NCI-H69 (cell line): ENCODE measurements around the gene STIM1.

Experiments
- DNase-seq: peaks from one replicate; lab custom pipeline; 2025; lab: John Stamatoyannopoulos, UW

Gene STIM1

GRCh38 chr11:3830730-3831129 lies 24.7 kb upstream of the STIM1 start:
- DNase-seq: no peak

DNA sequence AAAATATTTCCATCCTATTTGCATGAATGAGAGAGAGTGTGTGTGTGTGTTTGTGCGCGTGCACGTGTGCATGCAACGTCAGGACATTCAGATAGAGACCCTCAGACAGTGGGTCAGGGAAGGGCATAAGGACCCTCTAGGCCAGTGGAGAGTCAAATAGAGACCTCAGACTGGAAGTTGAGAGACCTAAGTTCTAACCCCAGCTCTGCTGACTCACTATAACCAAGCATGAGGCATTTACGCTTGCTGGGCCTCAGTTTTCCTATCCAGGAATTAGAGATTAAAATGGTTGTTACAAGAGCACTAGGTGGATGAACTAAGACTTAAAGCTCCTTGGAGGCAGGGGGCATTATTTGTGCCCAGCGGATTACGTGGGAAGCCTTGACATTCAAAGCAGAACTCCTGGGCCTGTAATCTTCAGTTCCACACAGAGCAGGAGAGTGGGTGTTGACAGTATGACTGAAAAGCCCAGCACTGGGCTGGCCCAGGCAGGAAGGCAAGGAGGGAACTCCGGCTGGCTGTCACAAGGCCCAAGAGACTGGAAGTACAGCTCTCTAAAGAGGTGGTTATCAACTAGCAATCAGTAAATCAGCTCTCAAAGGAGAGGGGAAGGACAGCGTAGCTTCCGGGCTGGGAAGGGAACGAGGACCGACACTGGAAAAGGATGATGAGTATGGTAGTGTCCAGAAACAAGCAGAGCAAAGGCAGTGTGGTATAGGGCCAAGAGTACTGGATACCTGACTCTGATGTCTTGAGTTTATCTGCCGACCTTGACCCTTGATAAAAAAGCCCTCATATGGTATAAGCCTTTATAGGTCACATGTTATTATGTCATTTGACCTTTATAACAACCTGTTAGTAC lies 23.9 kb upstream of the STIM1 start:
- DNase-seq: no peak

DNA sequence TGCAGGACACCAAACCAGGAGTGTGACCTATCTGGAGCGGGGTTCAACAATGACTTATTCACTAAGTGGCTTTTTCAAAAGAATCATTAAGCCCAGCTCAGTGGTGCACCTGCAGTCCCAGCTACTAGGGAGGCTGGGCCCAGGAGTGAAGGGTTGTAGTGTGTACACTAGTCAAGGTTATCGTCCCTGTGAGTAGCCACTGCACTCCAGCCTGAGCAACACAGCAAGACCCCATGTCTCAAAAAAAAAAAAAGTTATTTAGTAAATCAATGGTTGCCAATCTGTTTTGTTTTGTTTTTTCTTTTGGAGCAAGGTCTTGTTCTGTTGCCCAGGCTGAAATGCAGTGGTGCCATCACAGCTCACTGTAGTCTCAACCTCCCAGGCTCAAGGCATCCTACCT lies 22.6 kb upstream of the STIM1 start:
- DNase-seq: no peak

DNA sequence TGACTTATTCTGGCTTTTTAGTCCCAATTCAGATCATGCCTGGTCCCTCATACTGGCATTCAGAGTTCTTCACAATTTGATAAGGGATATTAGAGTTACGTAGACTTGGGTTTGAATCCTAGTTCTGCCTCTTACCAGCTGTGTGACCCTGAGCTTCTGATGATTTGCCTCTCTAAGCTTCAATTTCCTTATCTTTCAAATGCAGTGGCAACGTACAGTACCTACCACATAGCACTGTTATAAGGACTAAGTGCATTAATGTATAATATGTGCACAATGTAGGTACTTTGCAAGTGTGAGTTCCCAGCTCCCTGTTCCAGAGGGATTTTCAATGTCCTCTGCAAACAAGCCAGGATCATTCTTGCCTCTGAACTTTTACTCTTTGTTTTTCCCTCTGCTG lies 22.0 kb upstream of the STIM1 start:
- no peak for DNase-seq

GRCh38 chr11:3834349-3834663 lies 21.2 kb upstream of the STIM1 start:
- DNase-seq: no peak

DNA sequence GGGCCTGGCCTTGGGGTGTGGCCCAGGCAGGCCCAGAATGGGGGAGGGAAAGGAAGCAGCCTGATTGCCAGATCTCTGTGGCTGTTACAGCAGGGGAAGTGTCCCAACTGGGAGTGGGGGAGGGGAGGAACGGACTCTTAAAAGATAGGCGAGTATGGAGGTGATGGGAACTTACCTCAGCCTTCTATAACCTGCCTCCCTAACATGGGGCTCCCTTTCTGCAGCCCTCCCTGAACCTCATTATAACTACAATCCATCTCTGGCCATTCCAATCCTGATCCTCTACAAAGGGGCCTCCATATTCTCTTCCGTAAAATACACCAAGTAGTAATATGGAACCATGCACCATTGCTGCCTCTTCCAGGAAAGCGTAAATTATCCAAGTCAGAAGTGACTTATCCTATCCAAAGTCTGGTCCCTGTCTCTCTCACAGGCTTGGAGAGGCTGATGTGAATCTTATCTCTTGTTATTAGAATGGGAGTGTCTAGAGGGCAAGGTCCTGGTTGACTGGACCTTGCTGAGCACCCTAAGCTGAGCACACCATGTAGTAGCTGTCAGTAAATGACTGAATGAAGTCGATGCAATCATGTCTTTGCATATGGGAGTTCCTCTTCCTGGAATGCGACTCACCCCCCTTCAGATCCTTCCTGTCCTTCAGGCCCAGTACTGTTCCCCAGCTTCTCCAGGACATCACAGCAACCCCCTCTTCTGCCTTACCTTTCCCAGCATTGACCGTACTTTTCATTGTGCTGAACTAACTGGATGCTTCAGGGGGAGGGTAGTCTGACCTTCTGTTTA lies 20.6 kb upstream of the STIM1 start:
- DNase-seq: no peak

- no peak for DNase-seq
Observed at GRCh38 chr11:3835751-3836150, 19.7 kb upstream of the STIM1 start.

DNA sequence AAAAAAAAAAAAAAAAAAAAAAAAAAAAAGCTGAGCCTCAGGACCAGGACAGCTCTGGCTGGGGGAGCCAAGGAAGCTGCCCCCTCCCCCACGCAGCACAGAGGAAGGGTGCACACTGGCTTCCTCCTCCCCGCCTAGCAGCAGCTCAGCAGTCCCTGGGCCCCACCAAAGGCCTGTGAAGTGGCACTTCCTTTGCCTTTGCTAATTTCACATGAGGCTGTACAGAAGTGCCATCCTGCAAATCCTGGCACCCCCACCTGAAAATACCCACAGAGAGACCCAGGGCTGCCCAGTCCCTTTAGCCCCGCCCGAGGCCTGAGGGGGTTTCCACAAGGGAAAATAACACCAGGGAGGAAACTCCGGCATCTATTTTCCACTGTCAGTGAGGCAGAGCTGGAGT lies 18.6 kb upstream of the STIM1 start:
- no peak for DNase-seq

GRCh38 chr11:3837793-3838192 lies 17.7 kb upstream of the STIM1 start:
- DNase-seq: no peak

DNA sequence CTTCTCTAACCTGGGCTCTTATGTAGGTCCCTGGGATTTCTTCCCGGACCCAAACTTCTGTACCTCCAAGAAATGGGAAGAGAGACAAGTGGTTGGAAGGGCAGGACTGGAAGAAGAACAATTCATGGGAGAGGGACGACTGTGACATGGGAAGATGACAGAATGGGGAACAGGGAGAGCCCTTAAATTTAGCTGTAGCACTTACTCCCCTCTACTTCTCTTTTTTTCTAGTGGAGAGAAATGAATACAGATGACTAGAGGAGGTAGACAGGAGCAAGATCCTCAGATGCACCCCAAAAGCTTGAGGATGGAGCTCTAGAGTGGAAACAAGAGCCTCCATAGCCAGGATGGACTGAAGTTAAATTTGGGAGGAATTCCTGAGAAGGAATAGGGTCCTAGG lies 17.0 kb upstream of the STIM1 start:
- no peak for DNase-seq

DNA sequence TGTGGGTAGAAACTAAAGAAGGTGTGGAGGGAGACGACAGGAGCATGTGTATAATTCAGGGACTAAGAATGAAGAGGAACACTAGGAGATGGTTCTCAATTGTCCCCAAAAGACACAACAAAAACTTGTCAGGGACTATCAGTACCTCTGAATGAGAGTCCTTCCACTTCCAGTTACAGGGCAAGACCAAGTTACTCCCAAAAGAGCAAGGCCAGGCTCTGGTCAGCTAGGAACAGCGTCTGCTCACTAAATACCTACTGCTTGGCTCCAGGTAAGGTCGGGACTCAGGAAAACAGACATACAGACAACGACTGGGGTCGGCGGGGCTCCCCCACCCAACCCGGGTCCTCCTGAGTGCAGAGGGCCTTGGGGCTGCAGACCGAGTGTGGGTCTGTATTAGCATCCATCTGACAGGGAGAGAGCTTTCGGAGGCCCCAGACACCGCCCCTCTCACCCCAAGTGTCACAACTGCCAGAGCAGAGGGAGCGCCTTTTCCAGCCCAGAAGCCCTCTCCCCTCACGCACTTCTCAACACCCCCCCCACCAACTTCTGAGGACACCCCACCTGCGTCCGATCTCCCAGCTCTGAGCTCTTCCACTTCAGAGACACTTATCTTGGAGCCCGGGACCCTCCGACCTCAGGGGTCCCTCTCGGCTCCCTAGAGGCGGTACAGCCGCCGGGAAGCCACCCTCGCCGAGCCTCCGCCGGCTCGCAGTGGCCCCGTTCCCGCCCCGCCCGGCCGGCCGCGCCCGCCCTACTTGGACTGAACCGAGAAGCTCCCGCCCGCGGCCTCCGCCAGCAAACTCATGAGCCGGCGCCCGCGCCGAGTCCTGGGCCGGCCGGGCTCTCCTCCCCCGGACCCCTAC lies 15.2 kb upstream of the STIM1 start:
- DNase-seq: no peak

DNA sequence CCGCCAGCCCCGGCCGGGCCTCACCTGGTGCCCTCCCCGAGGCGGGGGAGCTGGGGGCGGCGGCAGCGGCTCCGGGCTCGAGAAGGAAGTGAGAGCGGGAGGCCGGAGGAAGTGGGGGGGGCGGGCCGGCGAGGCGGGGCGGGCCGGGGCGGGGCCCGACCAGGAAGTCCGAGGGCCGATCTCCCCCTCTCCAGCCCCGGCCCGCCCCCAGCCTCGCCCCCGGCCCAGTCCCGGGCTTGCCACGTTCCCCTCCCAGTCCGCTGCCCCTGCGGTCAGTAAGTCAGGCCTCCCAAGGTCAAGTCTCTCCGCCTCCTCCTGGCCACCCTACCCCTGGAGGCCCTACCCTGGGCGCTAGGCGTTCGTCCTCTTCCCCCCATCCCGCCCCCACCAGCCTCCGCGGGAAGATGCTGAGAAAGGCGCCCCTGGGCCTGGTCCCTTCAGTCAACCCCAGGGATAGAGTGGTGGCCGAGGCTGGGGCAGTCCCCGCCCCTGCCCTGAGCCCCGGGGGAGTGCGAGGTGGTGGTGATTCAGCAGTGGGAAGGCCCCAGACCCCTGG lies 14.5 kb upstream of the STIM1 start, which contains the start of gene RHOG:
TSS of gene RHOG (minus strand) at position 90 of the 556 bp plus-strand sequence. CDS start 12,821 bp downstream, outside the sequence.
- DNase-seq: peak; percentile 86

DNA sequence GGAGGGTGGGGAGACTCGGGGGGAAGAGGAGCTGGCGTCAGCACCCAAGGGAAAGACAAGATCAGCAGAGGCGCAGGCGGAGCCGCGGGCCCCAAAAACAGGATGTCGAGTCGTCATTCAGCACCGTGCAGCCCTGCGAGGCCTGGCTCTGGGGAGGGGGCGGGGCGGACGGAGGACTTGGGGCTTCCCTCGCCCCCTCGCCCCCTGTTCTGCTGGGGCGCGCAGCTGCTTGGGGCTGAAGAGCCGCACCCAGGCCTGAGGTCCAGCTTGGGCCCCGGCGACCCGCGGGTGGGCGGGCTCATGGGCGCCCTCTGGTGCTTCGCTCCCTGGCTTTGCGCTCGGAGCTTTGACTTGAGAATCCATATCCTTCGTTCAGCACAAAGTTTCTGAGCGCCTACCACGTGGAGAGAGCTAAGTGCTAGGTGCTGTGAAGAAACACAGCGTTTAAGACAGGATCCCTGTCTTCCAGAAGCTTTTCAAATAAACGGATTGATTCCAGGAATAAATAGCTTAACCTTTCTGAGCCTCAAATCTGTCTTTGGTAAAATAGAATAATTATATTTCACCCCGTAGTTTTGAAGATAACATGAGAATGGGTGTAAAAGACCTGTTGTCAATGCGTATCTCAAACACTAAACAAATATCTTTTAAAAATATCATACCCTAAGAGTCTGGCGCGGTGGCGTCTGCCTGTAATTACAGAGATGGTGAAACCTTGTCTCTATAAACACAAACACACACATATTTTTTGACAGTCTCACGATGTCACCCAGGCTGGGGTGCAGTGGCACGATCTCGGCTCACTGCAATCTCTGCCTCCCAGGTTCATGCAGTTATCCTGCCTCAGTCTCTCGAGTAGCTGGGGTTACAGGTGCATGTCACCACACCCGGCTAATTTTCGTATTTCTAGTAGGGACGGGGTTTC lies 13.8 kb upstream of the STIM1 start:
- peak; percentile 93 for DNase-seq

DNA sequence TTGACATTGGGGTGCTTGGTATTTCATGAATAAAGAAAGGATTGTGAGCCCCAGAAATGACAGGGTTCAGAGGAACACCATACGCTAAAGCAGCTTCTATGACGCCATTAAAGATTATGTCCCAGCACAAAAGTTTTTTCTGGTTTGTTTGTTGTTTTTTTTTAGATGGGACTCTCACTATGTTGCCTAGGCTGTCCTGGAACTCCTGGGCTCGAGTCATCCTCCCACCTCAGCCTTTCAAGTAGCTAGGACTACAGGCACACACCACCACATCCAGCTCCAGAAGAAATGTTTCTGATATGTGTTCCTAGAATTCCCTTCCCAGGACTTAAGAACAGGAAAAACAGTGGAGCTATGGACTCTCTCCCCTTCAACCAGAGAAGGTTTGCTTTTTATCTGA lies 12.1 kb upstream of the STIM1 start:
- DNase-seq: no peak

- DNase-seq: no peak
Observed at GRCh38 chr11:3845246-3845645, 10.2 kb upstream of the STIM1 start.

DNA sequence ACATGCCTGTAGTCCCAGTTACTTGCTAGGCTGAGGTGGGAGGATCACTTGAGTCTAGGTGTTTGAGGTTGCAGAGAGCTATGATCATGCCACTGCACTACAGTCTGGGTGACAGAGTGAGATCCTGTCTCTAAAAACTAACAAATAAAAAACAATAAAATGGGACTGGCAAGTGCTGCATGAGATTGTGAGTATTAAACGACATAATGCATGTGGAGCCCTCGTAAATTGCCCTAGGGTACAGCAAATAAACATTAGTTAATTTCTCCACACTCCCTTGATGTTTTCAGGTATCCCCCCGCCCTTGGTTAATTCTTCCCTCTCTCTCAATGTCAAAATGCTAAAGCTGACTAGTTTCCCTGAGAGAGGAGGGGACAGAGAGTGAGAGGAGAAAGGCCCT lies 9.8 kb upstream of the STIM1 start:
- DNase-seq: no peak

- peak; percentile 61 for DNase-seq
Observed at GRCh38 chr11:3849297-3849874, 6.1 kb upstream of the STIM1 start.

GRCh38 chr11:3853545-3853842 lies 2.0 kb upstream of the STIM1 start:
- no peak for DNase-seq

DNA sequence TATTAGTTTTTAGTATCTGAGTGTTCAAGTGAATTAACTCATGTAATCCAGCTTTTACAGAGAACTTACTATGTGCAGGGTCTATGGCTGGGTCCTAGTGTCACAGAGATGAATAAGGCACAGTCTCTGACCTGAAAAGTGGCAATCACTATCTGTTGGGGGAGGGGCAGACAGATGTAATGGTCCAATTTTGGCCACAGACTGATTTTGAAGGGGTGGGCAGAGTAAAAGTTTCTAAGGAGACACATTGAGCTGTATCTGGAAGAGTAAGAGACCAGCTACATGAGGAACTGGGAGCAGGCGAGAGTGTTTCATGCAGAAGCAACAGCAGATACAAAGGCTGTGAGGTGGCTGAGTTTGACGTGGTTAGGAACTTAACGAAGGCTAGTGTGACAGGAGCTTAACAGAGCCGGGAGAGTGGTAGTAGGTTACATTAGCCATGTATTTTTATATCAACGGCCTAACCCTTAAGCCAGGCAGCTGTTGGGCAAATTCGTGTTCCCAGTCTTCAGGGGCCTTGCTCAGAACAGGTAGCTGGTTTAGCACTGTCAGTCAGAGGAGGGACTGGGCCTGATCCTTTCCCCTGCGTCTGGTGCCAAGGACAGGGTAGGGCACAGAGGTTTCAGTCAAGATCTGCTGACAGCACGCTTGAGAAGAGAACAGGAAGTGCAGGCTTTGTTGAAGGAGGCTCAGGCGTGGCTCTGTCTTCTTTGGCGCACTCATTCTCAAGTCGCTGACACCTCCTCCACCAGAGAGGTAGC lies 1.4 kb upstream of the STIM1 start:
- DNase-seq: peak; percentile 58

- no peak for DNase-seq
Observed at GRCh38 chr11:3854660-3854976, 846 bp upstream of the STIM1 start.
